GM04503 (cell line): Measurements from ENCODE around the gene LHFPL3.
A peak's percentile ranks its signal among the peaks of the same experiment; 100 is the strongest.

Source experiments
- DNase-seq: peaks from one replicate; pipeline ENCODE4 v3.0.0-alpha.2; 2012; ENCODE audit warnings: low read depth

LHFPL3 gene

GRCh38 chr7:104846731-104847130, 518.3 kb downstream of the LHFPL3 start:
- no peak for DNase-seq

GRCh38 chr7:104848138-104848990, 520.0 kb downstream of the LHFPL3 start:
- DNase-seq = peak; percentile 3

- no peak for DNase-seq
Observed at GRCh38 chr7:104850374-104850773, 522.0 kb downstream of the LHFPL3 start.

GRCh38 chr7:104851268-104851667, 522.9 kb downstream of the LHFPL3 start:
- no peak for DNase-seq

GRCh38 chr7:104852386-104852785, 524.0 kb downstream of the LHFPL3 start:
- no peak for DNase-seq

- DNase-seq = no peak
Observed at GRCh38 chr7:104855861-104856260, 527.5 kb downstream of the LHFPL3 start.

GRCh38 chr7:104857458-104858425, 529.3 kb downstream of the LHFPL3 start:
- DNase-seq = no peak

GRCh38 chr7:104859754-104860426, 531.5 kb downstream of the LHFPL3 start:
- DNase-seq = no peak

GRCh38 chr7:104861729-104862390, 533.5 kb downstream of the LHFPL3 start:
- no peak for DNase-seq

- DNase-seq = no peak
Observed at GRCh38 chr7:104862719-104863118, 534.3 kb downstream of the LHFPL3 start.

- no peak for DNase-seq
Observed at GRCh38 chr7:104873401-104873800, 545.0 kb downstream of the LHFPL3 start.

GRCh38 chr7:104878577-104878976, 550.2 kb downstream of the LHFPL3 start:
- DNase-seq = no peak

- DNase-seq = no peak
Observed at GRCh38 chr7:104883248-104883717, 554.9 kb downstream of the LHFPL3 start.

- peak; percentile 23 for DNase-seq
Observed at GRCh38 chr7:104883718-104884452, 555.5 kb downstream of the LHFPL3 start.

- DNase-seq = no peak
Observed at GRCh38 chr7:104886651-104887050, 558.2 kb downstream of the LHFPL3 start.

- no peak for DNase-seq
Observed at GRCh38 chr7:104890216-104890615, 561.8 kb downstream of the LHFPL3 start.

- DNase-seq = no peak
Observed at GRCh38 chr7:104891949-104892348, 563.5 kb downstream of the LHFPL3 start.

- no peak for DNase-seq
Observed at GRCh38 chr7:104894314-104894713, 565.9 kb downstream of the LHFPL3 start.

- DNase-seq = no peak
Observed at GRCh38 chr7:104894726-104895521, 566.5 kb downstream of the LHFPL3 start.
